CD4-positive, alpha-beta memory T cell (primary cell): ENCODE measurements around the gene IKZF2. TPM values are rescaled to one million over a fixed set of nuclear protein-coding genes. Genes with fewer than 3 reads are reported as not detected.

ENCODE experiments used
- CTCF ChIA-PET: fragments of 350-600 bp; sonication (Branson Sonifier 250); formaldehyde crosslinking; loops from one replicate; lab custom pipeline; 2021; ENCODE audit warnings: inconsistent platforms; ENCODE audit not compliant: partially characterized antibody; lab: Charles Lee
- POLR2A ChIA-PET: fragments of 350-600 bp; sonication (Branson Sonifier 250); formaldehyde crosslinking; loops from one replicate; lab custom pipeline; 2021; ENCODE audit not compliant: partially characterized antibody; lab: Charles Lee
- DNase-seq, 5 donors: peaks; one replicate each; pipeline versions ENCODE4 v3.0.0 to v3.0.0-alpha.2; 2020 to 2022; ENCODE audit warnings: mixed read lengths in 1 of 5
- H3K27ac ChIP-seq: one replicate; pipeline ENCODE4 v1.7.0; 2013; ENCODE audit warnings: low read depth, low read length
- H3K27me3 ChIP-seq: 2 replicates; pipeline ENCODE4 v1.7.0; 2013; ENCODE audit warnings: mild to moderate bottlenecking, low read length, moderate library complexity; ENCODE audit not compliant: insufficient read depth
- H3K36me3 ChIP-seq: 2 replicates; pipeline ENCODE4 v1.7.0; 2013; ENCODE audit warnings: mild to moderate bottlenecking, low read length, moderate library complexity; ENCODE audit not compliant: insufficient read depth
- H3K4me1 ChIP-seq: 2 replicates; pipeline ENCODE4 v1.7.0; 2013; ENCODE audit warnings: mild to moderate bottlenecking, low read length, moderate library complexity; ENCODE audit not compliant: insufficient read depth
- H3K4me3 ChIP-seq, 2 donors: one replicate each; pipeline ENCODE4 v1.7.0; 2013; ENCODE audit warnings: low read length in 2 of 2, mild to moderate bottlenecking in 1 of 2
- H3K9me3 ChIP-seq, 2 donors: one replicate each; pipeline ENCODE4 v1.7.0; 2013; ENCODE audit warnings: low read length in 2 of 2, control low read depth in 1 of 2; ENCODE audit not compliant: control insufficient read depth in 1 of 2
- H3K27ac Mint-ChIP-seq, 7 donors: one replicate each; pipeline ENCODE4 v1.8.0; 2020 to 2021; ENCODE audit warnings: mixed read lengths in 7 of 7, mild to moderate bottlenecking in 6 of 7, inconsistent platforms in 3 of 7, moderate library complexity in 3 of 7
- H3K27me3 Mint-ChIP-seq, 2 donors: one replicate each; pipeline ENCODE4 v1.8.0; 2020 to 2021; ENCODE audit warnings: mixed read lengths in 2 of 2
- H3K36me3 Mint-ChIP-seq, 2 donors: one replicate each; pipeline ENCODE4 v1.8.0; 2020 to 2021; ENCODE audit warnings: mixed read lengths in 2 of 2, inconsistent platforms in 1 of 2, mild to moderate bottlenecking in 1 of 2
- H3K4me1 Mint-ChIP-seq, 4 donors: one replicate each; pipeline ENCODE4 v1.8.0; 2020 to 2021; ENCODE audit warnings: mixed read lengths in 4 of 4, mild to moderate bottlenecking in 1 of 4
- H3K4me3 Mint-ChIP-seq, 8 donors: one replicate each; pipeline ENCODE4 v1.8.0; 2020 to 2021; ENCODE audit warnings: mixed read lengths in 8 of 8, mild to moderate bottlenecking in 7 of 8, moderate library complexity in 6 of 8, inconsistent platforms in 3 of 8
- H3K9me3 Mint-ChIP-seq, 8 donors: one replicate each; pipeline ENCODE4 v1.8.0; 2020 to 2021; ENCODE audit warnings: mixed read lengths in 8 of 8, mild to moderate bottlenecking in 5 of 8, inconsistent platforms in 3 of 8, moderate library complexity in 1 of 8
- intact Hi-C: fragments of 100-400 bp; cut with micrococcal nuclease; formaldehyde crosslinking; loops from one replicate; pipeline ENCODE4 v1.15.1; 2023
- polyA plus RNA-seq, 2 donors: library from polyadenylated mRNA; unstranded; fragments of 300-500 nt; fragmentation: Illumina TruSeq; gene quantifications; one replicate each; pipeline ENCODE4 v1.2.3, GENCODE V29; 2021
- total RNA-seq, 2 experiments: library from RNA; stranded (reverse); gene quantifications; one replicate each; pipeline ENCODE4 v1.2.3, GENCODE V29; 2021

IKZF2 gene
- total and polyA plus RNA-seq, 4 experiments from 2014 or later, result 0.14 to 15.0 (median 6.9) TPM

DNA sequence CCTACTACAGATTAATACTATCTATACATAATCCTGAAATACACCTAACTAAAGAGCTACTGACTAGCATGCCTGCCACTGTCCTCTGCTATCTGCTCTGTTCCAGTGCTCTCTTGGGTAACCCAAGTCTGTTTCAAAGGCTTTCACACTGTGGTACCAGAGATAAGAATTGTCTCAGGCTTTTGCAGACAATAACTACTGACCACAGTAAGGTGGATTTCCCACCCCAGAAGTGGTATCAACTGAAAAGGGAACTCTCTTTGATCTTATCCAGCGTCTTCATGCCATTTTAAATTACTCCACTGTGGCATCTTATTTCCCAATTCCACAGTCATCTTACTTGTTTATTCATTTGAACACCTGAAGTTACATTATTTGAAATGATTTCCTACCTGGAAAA lies 190.2 kb downstream of the IKZF2 start:
- Histone ChIP-seq H3K27me3 (no peaks in the 10 kb centered on the region), H3K36me3 (no peaks in the 10 kb centered on the region), H3K9me3 (no peaks in the 10 kb centered on the region), H3K4me3 (no peak overlapping the region), H3K4me1 (peaks cover 9% of the 10 kb centered on the region), H3K27ac (no peak overlapping the region)
- H3K4me3 Mint-ChIP-seq, result no peak overlapping the region
- peaks cover 12 to 32% (median 24%) of the 10 kb centered on the region in 4 donors for H3K4me1 Mint-ChIP-seq
- peaks cover 0 to 3% (median 0%) of the 10 kb centered on the region in 8 donors for H3K9me3 Mint-ChIP-seq
- ChIA-PET CTCF (no interaction called here), POLR2A (no interaction called here)
- no peak for DNase-seq
- H3K36me3 Mint-ChIP-seq, result no peaks in the 10 kb centered on the region
- intact Hi-C loops, result no loop called here
- H3K27ac Mint-ChIP-seq, result no peak overlapping the region
- H3K27me3 Mint-ChIP-seq, result peaks cover 0 to 1% of the 10 kb centered on the region in 2 donors

DNA sequence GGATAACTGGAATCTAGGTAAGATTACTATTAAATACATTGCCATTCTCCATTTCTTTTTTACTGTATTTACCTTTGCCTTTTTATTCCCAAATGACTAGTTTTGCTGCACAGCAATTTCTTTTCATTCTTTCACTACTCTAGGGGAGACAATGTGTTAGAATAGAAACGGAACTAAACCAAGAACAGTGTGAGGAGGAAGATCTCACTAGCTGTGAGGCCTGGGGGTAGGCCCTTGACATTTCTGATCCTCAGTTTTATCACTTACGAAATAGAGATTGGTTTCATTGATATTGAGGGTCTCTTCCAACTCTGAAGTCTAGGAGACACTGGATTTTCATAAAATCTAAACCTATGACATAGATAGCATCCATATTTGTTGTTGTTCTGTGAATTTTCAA lies 191.1 kb downstream of the IKZF2 start:
- intact Hi-C loops, result no loop called here
- H3K27ac Mint-ChIP-seq, result no peak overlapping the region
- H3K36me3 Mint-ChIP-seq, result no peaks in the 10 kb centered on the region
- no peak overlapping the region for H3K27ac ChIP-seq
- H3K36me3 ChIP-seq, result no peaks in the 10 kb centered on the region
- peaks cover 0 to 3% (median 0%) of the 10 kb centered on the region in 8 donors for H3K9me3 Mint-ChIP-seq
- no peak overlapping the region for H3K4me3 Mint-ChIP-seq
- H3K4me1 ChIP-seq, result peaks cover 9% of the 10 kb centered on the region
- POLR2A ChIA-PET, result no interaction called here
- no peak overlapping the region for H3K4me3 ChIP-seq
- H3K27me3 Mint-ChIP-seq, result peaks cover 0 to 1% of the 10 kb centered on the region in 2 donors
- H3K27me3 ChIP-seq, result no peaks in the 10 kb centered on the region
- DNase-seq, result no peak
- peaks cover 12 to 33% (median 25%) of the 10 kb centered on the region in 4 donors for H3K4me1 Mint-ChIP-seq
- CTCF ChIA-PET, result no interaction called here
- H3K9me3 ChIP-seq, result no peaks in the 10 kb centered on the region

DNA sequence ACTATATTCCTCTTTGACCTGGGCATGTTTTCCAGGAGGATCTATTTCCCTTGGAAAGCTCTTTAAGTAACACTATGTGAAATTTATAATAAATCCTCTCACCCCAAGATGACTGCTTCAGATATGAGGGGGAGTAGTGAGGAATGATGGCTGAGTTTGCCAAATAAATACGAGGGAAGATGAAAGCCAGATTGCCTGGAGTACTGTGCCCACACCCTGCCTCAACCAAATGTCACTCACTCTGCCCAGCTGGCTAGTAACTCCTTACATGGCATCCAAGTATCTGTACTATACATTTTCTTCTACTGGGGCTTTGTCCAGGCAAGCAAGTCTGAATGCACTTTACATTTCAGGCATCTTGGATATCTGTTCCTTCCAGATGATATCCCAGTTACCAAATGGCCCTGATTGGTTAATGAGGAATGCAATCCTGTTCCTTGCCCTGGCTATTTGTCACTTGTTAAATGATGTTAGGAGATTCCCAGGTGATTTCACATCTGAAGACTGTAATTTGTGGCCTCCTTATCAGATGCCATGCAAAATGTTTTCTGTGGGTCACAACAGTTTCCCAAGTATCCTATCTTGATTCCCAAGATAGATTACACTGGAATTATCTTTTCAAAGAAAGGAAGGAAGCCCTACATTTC lies 191.8 kb downstream of the IKZF2 start:
- no peaks in the 10 kb centered on the region for H3K9me3 ChIP-seq
- H3K27ac ChIP-seq, result no peak overlapping the region
- peaks cover 0 to 3% (median 0%) of the 10 kb centered on the region in 8 donors for H3K9me3 Mint-ChIP-seq
- H3K27ac Mint-ChIP-seq, result peak overlapping the region in 2 of 7 donors; percentile 67 to 69
- H3K27me3 Mint-ChIP-seq, result peaks cover 0 to 1% of the 10 kb centered on the region in 2 donors
- H3K36me3 Mint-ChIP-seq, result no peaks in the 10 kb centered on the region
- H3K4me1 Mint-ChIP-seq, result peaks cover 12 to 33% (median 25%) of the 10 kb centered on the region in 4 donors
- intact Hi-C loops, result loop anchor here (5.0 kb wide), 1 partner anchor 193 kb away; the partner anchor contains the start of gene IKZF2
- H3K27me3 ChIP-seq, result no peaks in the 10 kb centered on the region
- no peak overlapping the region for H3K4me3 Mint-ChIP-seq
- no peak for DNase-seq
- CTCF ChIA-PET, result no interaction called here
- no peaks in the 10 kb centered on the region for H3K36me3 ChIP-seq
- POLR2A ChIA-PET, result no interaction called here
- H3K4me1 ChIP-seq, result peaks cover 9% of the 10 kb centered on the region
- H3K4me3 ChIP-seq, result no peak overlapping the region

DNA sequence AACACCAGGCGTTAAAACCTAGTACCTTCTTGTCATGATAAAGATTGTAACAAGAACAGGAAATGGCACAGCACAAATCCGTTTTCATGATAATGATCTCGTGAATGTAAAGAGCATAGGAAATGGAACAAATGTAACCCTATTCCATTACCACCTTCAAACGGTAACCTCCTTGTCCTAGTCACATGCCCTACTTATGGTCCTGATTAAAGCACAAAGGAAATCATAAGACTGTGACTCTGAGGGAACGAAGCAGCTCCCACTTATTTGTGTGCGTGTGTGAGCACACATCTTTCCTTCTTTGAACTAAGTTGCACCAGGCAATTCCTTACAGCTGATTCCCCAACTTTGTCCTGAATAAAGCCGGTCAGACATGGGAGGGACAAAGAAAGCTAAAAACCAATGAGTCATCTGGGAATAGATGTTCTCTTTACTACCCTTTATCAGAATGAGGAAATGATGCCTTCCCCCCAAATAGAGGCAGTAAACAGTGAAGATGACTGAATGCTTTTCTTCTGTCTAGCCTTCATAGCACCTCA lies 192.6 kb downstream of the IKZF2 start:
- Histone ChIP-seq H3K27ac (no peak overlapping the region), H3K4me3 (no peak overlapping the region), H3K27me3 (no peaks in the 10 kb centered on the region), H3K9me3 (no peaks in the 10 kb centered on the region), H3K4me1 (peaks cover 9% of the 10 kb centered on the region), H3K36me3 (no peaks in the 10 kb centered on the region)
- POLR2A ChIA-PET, result no interaction called here
- H3K27me3 Mint-ChIP-seq, result peaks cover 0 to 1% of the 10 kb centered on the region in 2 donors
- intact Hi-C loops, result loop anchor here (5.0 kb wide), 1 partner anchor 193 kb away; the partner anchor contains the start of gene IKZF2
- peak in 3 of 5 donors; percentile 1 to 24 (median 16) for DNase-seq
- H3K4me3 Mint-ChIP-seq, result peak overlapping the region in 7 of 8 donors; percentile 5 to 67 (median 51)
- CTCF ChIA-PET, result no interaction called here
- H3K4me1 Mint-ChIP-seq, result peaks cover 12 to 33% (median 25%) of the 10 kb centered on the region in 4 donors
- H3K36me3 Mint-ChIP-seq, result no peaks in the 10 kb centered on the region
- H3K27ac Mint-ChIP-seq, result peak overlapping the region; percentile 5 to 72 (median 57)
- peaks cover 0 to 4% (median 0%) of the 10 kb centered on the region in 8 donors for H3K9me3 Mint-ChIP-seq

DNA sequence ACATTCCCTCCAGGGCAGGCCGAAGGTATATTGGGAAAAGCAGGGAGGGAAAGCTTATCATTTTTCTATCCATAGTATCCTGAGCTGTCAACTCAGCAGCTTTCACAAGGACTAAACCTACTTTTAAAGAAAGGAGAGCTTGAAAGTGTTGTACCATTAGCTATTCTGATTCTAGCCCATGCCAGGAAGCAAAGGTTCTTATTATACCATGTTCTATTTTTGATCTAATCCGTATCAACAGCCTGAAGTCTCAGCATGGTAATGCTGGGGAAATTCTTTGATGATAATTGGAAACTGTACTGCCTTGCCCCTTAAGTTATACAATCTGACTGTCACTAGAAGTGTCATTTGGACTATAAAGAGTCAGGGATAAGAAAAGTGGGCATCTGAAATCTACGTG lies 193.3 kb downstream of the IKZF2 start:
- peaks cover 12 to 33% (median 25%) of the 10 kb centered on the region in 4 donors for H3K4me1 Mint-ChIP-seq
- no peaks in the 10 kb centered on the region for H3K9me3 ChIP-seq
- peaks cover 0 to 1% of the 10 kb centered on the region in 2 donors for H3K27me3 Mint-ChIP-seq
- no peak overlapping the region for H3K4me3 ChIP-seq
- POLR2A ChIA-PET, result no interaction called here
- no peaks in the 10 kb centered on the region for H3K27me3 ChIP-seq
- H3K36me3 ChIP-seq, result no peaks in the 10 kb centered on the region
- H3K4me3 Mint-ChIP-seq, result peak overlapping the region; percentile 5 to 67 (median 49)
- H3K36me3 Mint-ChIP-seq, result no peaks in the 10 kb centered on the region
- intact Hi-C loops, result loop anchor here (5.0 kb wide), 1 partner anchor 194 kb away; the partner anchor contains the start of gene IKZF2
- CTCF ChIA-PET, result interaction anchor here (0.6 to 1.1 kb wide), 2 partner anchors 9 to 19 kb away, joined by 3 read pairs; no protein-coding TSS in a partner anchor
- H3K4me1 ChIP-seq, result peaks cover 9% of the 10 kb centered on the region
- H3K9me3 Mint-ChIP-seq, result peaks cover 0 to 5% (median 1%) of the 10 kb centered on the region in 8 donors
- peak overlapping the region in 2 of 7 donors; percentile 67 to 69 for H3K27ac Mint-ChIP-seq
- no peak for DNase-seq
- no peak overlapping the region for H3K27ac ChIP-seq

DNA sequence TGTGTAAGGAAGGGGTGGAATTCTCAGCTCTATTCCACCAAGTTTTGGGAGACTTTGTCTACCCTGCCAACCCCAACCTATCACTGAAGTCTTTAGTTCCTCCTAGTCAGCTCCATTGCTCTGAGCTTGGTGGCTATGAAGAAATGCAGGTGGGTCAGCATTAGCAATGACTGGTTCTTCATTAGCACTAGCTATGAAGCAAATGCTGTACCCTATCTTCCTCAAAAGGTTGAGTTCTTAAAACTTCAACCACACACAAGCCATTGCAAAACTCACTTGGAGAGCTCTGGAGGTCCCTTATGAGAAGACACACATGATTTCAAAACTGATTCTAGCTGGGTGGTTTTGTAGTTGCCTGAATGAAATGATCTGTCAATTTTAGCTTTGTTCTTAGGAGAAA lies 193.8 kb downstream of the IKZF2 start:
- Mint-ChIP-seq H3K27ac (peak overlapping the region in 2 of 7 donors; percentile 8 to 69), H3K4me1 (peaks cover 12 to 33% (median 25%) of the 10 kb centered on the region in 4 donors), H3K36me3 (no peaks in the 10 kb centered on the region), H3K27me3 (peaks cover 0 to 1% of the 10 kb centered on the region in 2 donors), H3K9me3 (peaks cover 0 to 5% (median 2%) of the 10 kb centered on the region in 8 donors), H3K4me3 (peak overlapping the region in 5 of 8 donors; percentile 19 to 67 (median 51))
- ChIA-PET POLR2A (no interaction called here), CTCF (interaction anchor here (0.6 to 1.1 kb wide), 2 partner anchors 9 to 18 kb away, joined by 3 read pairs; no protein-coding TSS in a partner anchor)
- no peak overlapping the region for H3K4me3 ChIP-seq
- H3K4me1 ChIP-seq, result peaks cover 9% of the 10 kb centered on the region
- no peak for DNase-seq
- intact Hi-C loops, result loop anchor here (5.0 kb wide), 1 partner anchor 195 kb away; the partner anchor contains the start of gene IKZF2
- no peaks in the 10 kb centered on the region for H3K36me3 ChIP-seq
- no peaks in the 10 kb centered on the region for H3K27me3 ChIP-seq
- no peaks in the 10 kb centered on the region for H3K9me3 ChIP-seq
- no peak overlapping the region for H3K27ac ChIP-seq
